Vagina (tissue), 2 donors: ENCODE measurements around the gene ARMC6.

ENCODE experiments used
- POLR2A ChIP-seq, 2 donors: fragments of 450-650 bp; IDR thresholded peaks; one replicate each; pipeline ENCODE4 v1.6.1; 2017; ENCODE audit warnings: antibody characterized with exemption in 2 of 2, mild to moderate bottlenecking in 2 of 2, moderate library complexity in 2 of 2
- POLR2AphosphoS5 ChIP-seq, 2 donors: sonication (generic); formaldehyde crosslinking; IDR thresholded peaks; one replicate each; pipeline ENCODE4 v1.9.0; 2017; ENCODE audit warnings: antibody characterized with exemption in 2 of 2, mild to moderate bottlenecking in 2 of 2, low read depth in 1 of 2; ENCODE audit not compliant: insufficient read depth in 1 of 2
- TF ChIP-seq, protein P1 (sequence below), 3 experiments: fragments of 450-650 bp in 2 of 3; fragments of 200-600 bp in 1 of 3; sonication (generic) in 1 of 3; IDR thresholded peaks; one replicate each; pipeline ENCODE4 v1.5.1; 2017 to 2019; ENCODE audit warnings: antibody characterized with exemption in 3 of 3, mild to moderate bottlenecking in 2 of 3, moderate library complexity in 2 of 3

- TF ChIP-seq, protein P1, sequence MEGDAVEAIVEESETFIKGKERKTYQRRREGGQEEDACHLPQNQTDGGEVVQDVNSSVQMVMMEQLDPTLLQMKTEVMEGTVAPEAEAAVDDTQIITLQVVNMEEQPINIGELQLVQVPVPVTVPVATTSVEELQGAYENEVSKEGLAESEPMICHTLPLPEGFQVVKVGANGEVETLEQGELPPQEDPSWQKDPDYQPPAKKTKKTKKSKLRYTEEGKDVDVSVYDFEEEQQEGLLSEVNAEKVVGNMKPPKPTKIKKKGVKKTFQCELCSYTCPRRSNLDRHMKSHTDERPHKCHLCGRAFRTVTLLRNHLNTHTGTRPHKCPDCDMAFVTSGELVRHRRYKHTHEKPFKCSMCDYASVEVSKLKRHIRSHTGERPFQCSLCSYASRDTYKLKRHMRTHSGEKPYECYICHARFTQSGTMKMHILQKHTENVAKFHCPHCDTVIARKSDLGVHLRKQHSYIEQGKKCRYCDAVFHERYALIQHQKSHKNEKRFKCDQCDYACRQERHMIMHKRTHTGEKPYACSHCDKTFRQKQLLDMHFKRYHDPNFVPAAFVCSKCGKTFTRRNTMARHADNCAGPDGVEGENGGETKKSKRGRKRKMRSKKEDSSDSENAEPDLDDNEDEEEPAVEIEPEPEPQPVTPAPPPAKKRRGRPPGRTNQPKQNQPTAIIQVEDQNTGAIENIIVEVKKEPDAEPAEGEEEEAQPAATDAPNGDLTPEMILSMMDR (IDR thresholded peaks at IDR 0.05) = no peak
- TF ChIP-seq POLR2AphosphoS5 (IDR thresholded peaks at IDR 0.05; ENCODE audit: insufficient read depth in 1 of 2, low read depth in 1 of 2) = no peak
- no peak for TF ChIP-seq POLR2A (IDR thresholded peaks at IDR 0.05)
Observed at GRCh38 chr19:18999016-18999758, 34.2 kb upstream of the ARMC6 start.
